ENCODE results near the gene PEX11A.
A peak's percentile ranks its signal among the peaks of the same experiment; 100 is the strongest.

PEX11A gene

GRCh38 chr15:89667706-89667960 is 22.9 kb downstream of the PEX11A start:
- Histone ChIP-seq H3K4me3 (ENCODE audit: low read length in 2 of 2) (no peak overlapping the region), H2BK12ac (ENCODE audit: low read length) (peak overlapping the region; percentile 68), H2BK15ac (ENCODE audit: low read length) (peak overlapping the region; percentile 90), H3K27me3 (ENCODE audit: control insufficient read depth in 3 of 3, insufficient read depth in 3 of 3, low read depth in 1 of 3, low read length in 3 of 3) (peaks cover 0 to 60% (median 11%) of the 10 kb centered on the region in 3 experiments), H3K14ac (ENCODE audit: low read length) (peak overlapping the region; percentile 65), H3K18ac (ENCODE audit: low read length) (peak overlapping the region; percentile 81), H3K23ac (ENCODE audit: low read depth, low read length, poor library complexity) (no peak overlapping the region), H3K79me1 (ENCODE audit: low read depth, low read length) (no peaks in the 10 kb centered on the region), H3K9me3 (replicated peaks in 1 of 2; ENCODE audit: control insufficient read depth in 2 of 2, insufficient read depth in 1 of 2, low read depth in 1 of 2, low read length in 2 of 2) (no peaks in the 10 kb centered on the region), H4K8ac (ENCODE audit: low read depth, low read length) (no peak overlapping the region), H2BK120ac (ENCODE audit: low read depth, low read length) (no peak overlapping the region), H4K91ac (ENCODE audit: low read depth, low read length, poor library complexity) (no peak overlapping the region), H2BK5ac (ENCODE audit: low read length) (no peak overlapping the region), H3K36me3 (replicated peaks in 1 of 2; ENCODE audit: control insufficient read depth in 2 of 2, insufficient read depth in 2 of 2, low read length in 2 of 2) (no peaks in the 10 kb centered on the region), H3K9ac (ENCODE audit: low read depth, low read length, poor library complexity) (no peak overlapping the region), H3K4ac (ENCODE audit: low read length) (no peak overlapping the region), H2AFZ (ENCODE audit: low read length) (no peak overlapping the region), H2AK5ac (ENCODE audit: low read depth, low read length) (peak overlapping the region; percentile 38), H3K27ac (replicated peaks; ENCODE audit: low read length) (no peak overlapping the region), H3K4me1 (ENCODE audit: control insufficient read depth in 2 of 2, insufficient read depth in 1 of 2, low read depth in 1 of 2, low read length in 2 of 2) (peaks cover 4 to 5% of the 10 kb centered on the region in 2 donors), H3K4me2 (ENCODE audit: insufficient read depth, low read length, poor library complexity, severe bottlenecking) (no peak overlapping the region)
- DNase-seq (ENCODE audit: low spot score), result no peak
- whole genome bisulfite sequencing, 2 donors (ENCODE audit: extremely low coverage in 2 of 2, insufficient read length in 2 of 2, insufficient replicate concordance in 1 of 2), result no CpG with 5 or more reads among the region's 7 CpGs

GRCh38 chr15:89666858-89667705 is 23.5 kb downstream of the PEX11A start:
- Histone ChIP-seq H2BK5ac (ENCODE audit: low read length) (no peak overlapping the region), H3K36me3 (replicated peaks in 1 of 2; ENCODE audit: control insufficient read depth in 2 of 2, insufficient read depth in 2 of 2, low read length in 2 of 2) (no peaks in the 10 kb centered on the region), H3K79me1 (ENCODE audit: low read depth, low read length) (no peaks in the 10 kb centered on the region), H3K4me1 (ENCODE audit: control insufficient read depth in 2 of 2, insufficient read depth in 1 of 2, low read depth in 1 of 2, low read length in 2 of 2) (peaks cover 4 to 5% of the 10 kb centered on the region in 2 donors), H3K18ac (ENCODE audit: low read length) (peak overlapping the region; percentile 81), H3K9ac (ENCODE audit: low read depth, low read length, poor library complexity) (no peak overlapping the region), H3K14ac (ENCODE audit: low read length) (peak overlapping the region; percentile 65), H2BK120ac (ENCODE audit: low read depth, low read length) (no peak overlapping the region), H3K27me3 (ENCODE audit: control insufficient read depth in 3 of 3, insufficient read depth in 3 of 3, low read depth in 1 of 3, low read length in 3 of 3) (peaks cover 0 to 56% (median 11%) of the 10 kb centered on the region in 3 experiments), H3K4me3 (ENCODE audit: low read length in 2 of 2) (no peak overlapping the region), H2AFZ (ENCODE audit: low read length) (no peak overlapping the region), H3K4me2 (ENCODE audit: insufficient read depth, low read length, poor library complexity, severe bottlenecking) (no peak overlapping the region), H2BK15ac (ENCODE audit: low read length) (peak overlapping the region; percentile 90), H3K4ac (ENCODE audit: low read length) (no peak overlapping the region), H2BK12ac (ENCODE audit: low read length) (peak overlapping the region; percentile 68), H3K9me3 (replicated peaks in 1 of 2; ENCODE audit: control insufficient read depth in 2 of 2, insufficient read depth in 1 of 2, low read depth in 1 of 2, low read length in 2 of 2) (no peaks in the 10 kb centered on the region), H2AK5ac (ENCODE audit: low read depth, low read length) (peak overlapping the region; percentile 58), H4K8ac (ENCODE audit: low read depth, low read length) (no peak overlapping the region), H3K23ac (ENCODE audit: low read depth, low read length, poor library complexity) (no peak overlapping the region), H4K91ac (ENCODE audit: low read depth, low read length, poor library complexity) (no peak overlapping the region), H3K27ac (replicated peaks; ENCODE audit: low read length) (no peak overlapping the region)
- WGBS, 2 donors (ENCODE audit: extremely low coverage in 2 of 2, insufficient read length in 2 of 2, insufficient replicate concordance in 1 of 2), result no CpG with 5 or more reads among the region's 13 CpGs
- no peak for DNase-seq (ENCODE audit: low spot score)

- H3K27me3 ChIP-seq (ENCODE audit: control insufficient read depth in 3 of 3, insufficient read depth in 3 of 3, low read depth in 1 of 3, low read length in 3 of 3), result peaks cover 0 to 48% (median 11%) of the 10 kb centered on the region in 3 experiments
- H4K91ac ChIP-seq (ENCODE audit: low read depth, low read length, poor library complexity), result no peak overlapping the region
- no peak overlapping the region for H3K14ac ChIP-seq (ENCODE audit: low read length)
- H3K27ac ChIP-seq (replicated peaks; ENCODE audit: low read length), result no peak overlapping the region
- no peaks in the 10 kb centered on the region for H3K9me3 ChIP-seq (replicated peaks in 1 of 2; ENCODE audit: control insufficient read depth in 2 of 2, insufficient read depth in 1 of 2, low read depth in 1 of 2, low read length in 2 of 2)
- H3K4ac ChIP-seq (ENCODE audit: low read length), result no peak overlapping the region
- H2AFZ ChIP-seq (ENCODE audit: low read length), result peak overlapping the region; percentile 94
- H3K18ac ChIP-seq (ENCODE audit: low read length), result peak overlapping the region; percentile 97
- no peak overlapping the region for H2BK5ac ChIP-seq (ENCODE audit: low read length)
- H2AK5ac ChIP-seq (ENCODE audit: low read depth, low read length), result peak overlapping the region; percentile 68
- no peak overlapping the region for H4K8ac ChIP-seq (ENCODE audit: low read depth, low read length)
- no peaks in the 10 kb centered on the region for H3K79me1 ChIP-seq (ENCODE audit: low read depth, low read length)
- H3K4me1 ChIP-seq (ENCODE audit: control insufficient read depth in 2 of 2, insufficient read depth in 1 of 2, low read depth in 1 of 2, low read length in 2 of 2), result peaks cover 4 to 5% of the 10 kb centered on the region in 2 donors
- H2BK120ac ChIP-seq (ENCODE audit: low read depth, low read length), result no peak overlapping the region
- no peak overlapping the region for H2BK12ac ChIP-seq (ENCODE audit: low read length)
- peak overlapping the region; percentile 96 for H2BK15ac ChIP-seq (ENCODE audit: low read length)
- H3K4me2 ChIP-seq (ENCODE audit: insufficient read depth, low read length, poor library complexity, severe bottlenecking), result no peak overlapping the region
- no peak overlapping the region for H3K9ac ChIP-seq (ENCODE audit: low read depth, low read length, poor library complexity)
- DNase-seq (ENCODE audit: low spot score), result no peak
- H3K36me3 ChIP-seq (replicated peaks in 1 of 2; ENCODE audit: control insufficient read depth in 2 of 2, insufficient read depth in 2 of 2, low read length in 2 of 2), result no peaks in the 10 kb centered on the region
- H3K23ac ChIP-seq (ENCODE audit: low read depth, low read length, poor library complexity), result peak overlapping the region; percentile 73
- no CpG with 5 or more reads among the region's 8 CpGs for WGBS, 2 donors (ENCODE audit: extremely low coverage in 2 of 2, insufficient read length in 2 of 2, insufficient replicate concordance in 1 of 2)
- H3K4me3 ChIP-seq (ENCODE audit: low read length in 2 of 2), result peak overlapping the region in 1 of 2 donors; percentile 46
Measured at GRCh38 chr15:89666184-89666857, 24.2 kb downstream of the PEX11A start.

Measured in neuronal stem cell (in vitro differentiated cells).